ENCODE data around the gene MAMDC2.

MAMDC2 gene

DNA sequence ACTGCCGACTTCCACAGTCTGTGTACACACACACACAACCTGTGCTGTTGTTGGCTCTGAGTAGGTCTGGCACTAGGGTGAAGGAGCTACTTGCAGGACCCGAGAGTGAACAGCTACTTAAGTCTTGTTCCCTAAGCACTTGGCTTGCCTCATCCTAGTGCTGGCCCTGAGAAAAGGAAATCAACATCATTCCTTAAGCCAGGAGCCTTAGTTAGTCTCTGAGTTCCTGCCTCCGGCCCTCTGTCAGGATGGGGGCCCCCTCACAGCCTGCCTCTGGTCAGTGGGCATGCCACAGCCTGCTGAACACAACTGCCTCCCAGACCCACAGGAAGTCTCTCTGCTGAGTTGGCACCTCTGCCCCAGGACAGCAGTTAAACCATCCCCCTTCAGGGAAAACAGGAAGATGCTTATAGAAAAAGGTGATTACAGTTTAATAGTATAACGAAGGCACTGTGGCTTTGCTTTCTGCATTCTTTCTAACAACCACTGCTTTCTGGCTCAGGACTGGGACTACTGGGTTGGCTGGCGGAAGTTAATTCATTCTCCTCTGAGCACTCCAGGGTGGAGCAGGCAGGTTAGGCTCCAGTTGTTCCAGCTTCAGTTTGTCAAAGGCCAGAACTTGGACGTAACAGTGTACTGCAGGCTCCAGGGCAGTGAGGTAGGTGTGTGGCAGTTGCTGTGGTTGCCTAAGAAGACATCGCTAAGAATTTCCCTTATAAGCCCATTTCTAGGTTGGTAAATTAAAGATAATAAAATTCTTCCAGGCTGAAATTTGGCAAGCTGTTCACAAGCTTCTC, 2.8 kb downstream of the MAMDC2 start:
- DNase-seq, result no peak
- Mint-ChIP-seq H3K9me3 (no peaks in the 10 kb centered on the region), H3K36me3 (no peaks in the 10 kb centered on the region), H3K27me3 (peaks cover 61% of the 10 kb centered on the region), H3K27ac (no peak overlapping the region), H3K4me3 (no peak overlapping the region), H3K4me1 (peaks cover 14% of the 10 kb centered on the region)
- CTCF ChIA-PET, result interaction anchor here (0.6 kb wide), 1 partner anchor 78 kb away, joined by 3 read pairs; no protein-coding TSS in a partner anchor

GRCh38 chr9:70049236-70049635, 5.6 kb downstream of the MAMDC2 start:
- Mint-ChIP-seq H3K27me3 (peaks cover 33% of the 10 kb centered on the region), H3K4me1 (peaks cover 12% of the 10 kb centered on the region), H3K27ac (no peak overlapping the region), H3K4me3 (no peak overlapping the region), H3K9me3 (no peaks in the 10 kb centered on the region), H3K36me3 (no peaks in the 10 kb centered on the region)
- DNase-seq, result no peak
- CTCF ChIA-PET, result no interaction called here

GRCh38 chr9:70049672-70050271, 6.1 kb downstream of the MAMDC2 start:
- CTCF ChIA-PET, result interaction anchor here (0.5 kb wide), 1 partner anchor 42 kb away, joined by 3 read pairs; no protein-coding TSS in a partner anchor
- H3K36me3 Mint-ChIP-seq, result no peaks in the 10 kb centered on the region
- peaks cover 28% of the 10 kb centered on the region for H3K27me3 Mint-ChIP-seq
- DNase-seq, result no peak
- peaks cover 7% of the 10 kb centered on the region for H3K4me1 Mint-ChIP-seq
- no peaks in the 10 kb centered on the region for H3K9me3 Mint-ChIP-seq
- H3K27ac Mint-ChIP-seq, result no peak overlapping the region
- H3K4me3 Mint-ChIP-seq, result no peak overlapping the region

DNA sequence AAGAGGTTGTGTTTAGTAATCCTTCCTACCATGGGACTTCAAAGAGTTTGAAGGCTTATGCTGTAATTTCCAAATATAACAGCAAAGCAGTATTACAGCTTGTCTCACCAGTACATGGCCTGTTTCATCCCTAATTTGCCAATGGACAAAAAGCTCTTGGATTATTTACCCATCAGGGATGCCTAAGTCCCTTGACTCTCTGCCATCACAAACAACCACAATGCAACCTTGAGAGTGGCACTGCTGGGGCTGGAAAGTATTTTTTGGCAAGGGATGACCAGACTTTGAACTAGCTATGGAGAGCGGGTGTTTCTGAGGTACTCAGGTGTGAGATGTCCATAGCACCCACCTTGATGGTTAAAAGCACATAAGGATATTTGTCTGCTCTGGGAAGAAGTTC, 9.1 kb downstream of the MAMDC2 start:
- H3K9me3 Mint-ChIP-seq, result no peaks in the 10 kb centered on the region
- H3K4me1 Mint-ChIP-seq, result peaks cover 5% of the 10 kb centered on the region
- no peak overlapping the region for H3K27ac Mint-ChIP-seq
- peaks cover 7% of the 10 kb centered on the region for H3K27me3 Mint-ChIP-seq
- DNase-seq, result no peak
- H3K36me3 Mint-ChIP-seq, result no peaks in the 10 kb centered on the region
- CTCF ChIA-PET, result no interaction called here
- no peak overlapping the region for H3K4me3 Mint-ChIP-seq

GRCh38 chr9:70053864-70054263, 10.2 kb downstream of the MAMDC2 start:
- Mint-ChIP-seq H3K9me3 (no peaks in the 10 kb centered on the region), H3K36me3 (no peaks in the 10 kb centered on the region), H3K27me3 (peaks cover under 1% of the 10 kb centered on the region), H3K27ac (no peak overlapping the region), H3K4me1 (peaks cover 3% of the 10 kb centered on the region), H3K4me3 (no peak overlapping the region)
- CTCF ChIA-PET, result no interaction called here
- DNase-seq, result no peak

GRCh38 chr9:70054521-70054920, 10.9 kb downstream of the MAMDC2 start:
- H3K4me1 Mint-ChIP-seq, result no peaks in the 10 kb centered on the region
- no peaks in the 10 kb centered on the region for H3K9me3 Mint-ChIP-seq
- CTCF ChIA-PET, result no interaction called here
- no peaks in the 10 kb centered on the region for H3K27me3 Mint-ChIP-seq
- H3K36me3 Mint-ChIP-seq, result no peaks in the 10 kb centered on the region
- no peak overlapping the region for H3K4me3 Mint-ChIP-seq
- H3K27ac Mint-ChIP-seq, result no peak overlapping the region
- DNase-seq, result no peak

DNA sequence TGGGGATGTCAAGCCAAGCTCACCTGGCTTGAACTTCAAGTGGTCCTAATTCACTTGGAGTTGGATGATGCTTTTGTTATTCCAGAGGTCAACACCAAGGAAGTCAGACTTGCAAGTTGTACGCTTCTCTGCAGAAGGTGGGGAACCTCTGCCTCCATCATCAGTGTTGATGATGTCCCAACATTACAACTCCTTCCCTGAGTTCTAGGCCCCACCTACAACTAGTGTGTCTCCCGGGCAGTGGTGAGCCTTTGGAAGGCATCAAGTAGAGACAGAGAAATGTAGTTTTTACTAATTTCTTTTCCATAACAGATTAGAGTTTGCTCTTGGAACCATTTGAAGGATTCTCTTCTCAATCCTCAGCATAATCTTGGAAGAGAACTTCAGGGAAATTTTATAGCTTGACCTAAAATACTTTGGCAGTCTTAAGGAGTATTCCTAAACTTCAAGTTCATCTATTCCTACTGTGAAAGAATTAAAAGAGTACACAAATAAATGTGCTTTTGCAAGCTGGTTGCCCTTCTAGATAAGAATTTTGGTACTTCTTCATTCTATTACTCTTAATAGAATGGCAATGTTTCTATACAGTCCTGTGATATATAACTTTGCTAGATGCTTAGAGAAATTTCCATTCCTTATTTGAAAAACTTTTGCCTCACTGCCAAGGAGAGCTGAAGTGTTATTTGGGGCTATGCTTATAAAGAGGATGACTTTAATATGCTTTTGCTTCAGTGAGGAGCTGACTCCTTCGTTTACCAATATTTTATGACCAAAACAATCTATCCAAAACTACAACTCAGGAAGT, 12.0 kb downstream of the MAMDC2 start:
- Mint-ChIP-seq H3K36me3 (no peaks in the 10 kb centered on the region), H3K4me3 (no peak overlapping the region), H3K4me1 (no peaks in the 10 kb centered on the region), H3K9me3 (no peaks in the 10 kb centered on the region), H3K27me3 (no peaks in the 10 kb centered on the region), H3K27ac (no peak overlapping the region)
- CTCF ChIA-PET, result no interaction called here
- no peak for DNase-seq

- H3K9me3 Mint-ChIP-seq, result no peaks in the 10 kb centered on the region
- DNase-seq, result no peak
- no peak overlapping the region for H3K27ac Mint-ChIP-seq
- H3K36me3 Mint-ChIP-seq, result no peaks in the 10 kb centered on the region
- CTCF ChIA-PET, result no interaction called here
- no peaks in the 10 kb centered on the region for H3K27me3 Mint-ChIP-seq
- H3K4me1 Mint-ChIP-seq, result no peaks in the 10 kb centered on the region
- H3K4me3 Mint-ChIP-seq, result no peak overlapping the region
These were observed 12.7 kb downstream of the MAMDC2 start for GRCh38 chr9:70056211-70056944.

DNA sequence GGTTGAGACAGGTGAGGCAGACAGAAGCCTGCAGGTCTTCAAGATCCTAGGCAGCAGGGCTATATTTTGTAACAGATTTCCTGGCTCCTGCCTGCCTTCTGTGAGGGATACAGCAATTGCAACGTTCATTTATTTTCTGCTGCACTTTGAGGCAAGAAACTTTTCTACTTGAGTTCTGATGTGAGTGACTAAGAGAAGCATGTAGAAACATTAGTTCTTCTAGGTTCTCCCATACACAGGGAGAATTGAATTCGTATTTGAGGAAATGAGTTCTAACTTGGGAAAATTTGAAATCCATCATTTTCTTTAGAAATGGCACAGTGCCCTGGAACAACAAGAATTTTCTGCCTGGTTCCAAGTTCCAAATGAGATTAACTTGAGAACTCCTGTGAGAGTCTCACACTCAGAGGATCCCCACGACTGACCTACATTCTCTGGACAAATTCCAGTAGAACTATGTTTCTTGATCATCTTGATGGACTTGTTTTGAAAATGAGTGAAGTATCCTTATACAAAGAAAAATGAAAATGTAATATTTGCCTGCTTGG, 15.0 kb downstream of the MAMDC2 start:
- peaks cover 5% of the 10 kb centered on the region for H3K27me3 Mint-ChIP-seq
- no peak for DNase-seq
- no peak overlapping the region for H3K27ac Mint-ChIP-seq
- H3K4me3 Mint-ChIP-seq, result no peak overlapping the region
- no peaks in the 10 kb centered on the region for H3K36me3 Mint-ChIP-seq
- H3K4me1 Mint-ChIP-seq, result no peaks in the 10 kb centered on the region
- H3K9me3 Mint-ChIP-seq, result no peaks in the 10 kb centered on the region
- CTCF ChIA-PET, result no interaction called here

GRCh38 chr9:70060148-70060882, 16.7 kb downstream of the MAMDC2 start:
- Mint-ChIP-seq H3K36me3 (no peaks in the 10 kb centered on the region), H3K9me3 (no peaks in the 10 kb centered on the region), H3K27ac (no peak overlapping the region), H3K27me3 (peaks cover 5% of the 10 kb centered on the region), H3K4me3 (no peak overlapping the region), H3K4me1 (no peaks in the 10 kb centered on the region)
- DNase-seq, result no peak
- CTCF ChIA-PET, result interaction anchor here (0.6 kb wide), 1 partner anchor 799 kb away, joined by 3 read pairs; no protein-coding TSS in a partner anchor

GRCh38 chr9:70060883-70061507, 17.3 kb downstream of the MAMDC2 start:
- no peak overlapping the region for H3K4me3 Mint-ChIP-seq

GRCh38 chr9:70061776-70062175, 18.1 kb downstream of the MAMDC2 start:
- H3K4me1 Mint-ChIP-seq, result no peaks in the 10 kb centered on the region
- CTCF ChIA-PET, result interaction anchor here (0.7 kb wide), 1 partner anchor 1066 kb away, joined by 3 read pairs; no protein-coding TSS in a partner anchor

More at GRCh38 chr9:70060883-70061507, 17.3 kb downstream of the MAMDC2 start:
- Mint-ChIP-seq H3K36me3 (no peaks in the 10 kb centered on the region), H3K27ac (no peak overlapping the region), H3K9me3 (no peaks in the 10 kb centered on the region), H3K4me1 (no peaks in the 10 kb centered on the region), H3K27me3 (peaks cover 5% of the 10 kb centered on the region)
- CTCF ChIA-PET, result no interaction called here
- no peak for DNase-seq

GRCh38 chr9:70064496-70064895, 20.8 kb downstream of the MAMDC2 start:
- no peaks in the 10 kb centered on the region for H3K4me1 Mint-ChIP-seq
- H3K9me3 Mint-ChIP-seq, result no peaks in the 10 kb centered on the region
- H3K27me3 Mint-ChIP-seq, result peaks cover 5% of the 10 kb centered on the region
- H3K4me3 Mint-ChIP-seq, result no peak overlapping the region
- DNase-seq, result no peak
- H3K36me3 Mint-ChIP-seq, result no peaks in the 10 kb centered on the region
- CTCF ChIA-PET, result no interaction called here
- H3K27ac Mint-ChIP-seq, result no peak overlapping the region

More at GRCh38 chr9:70061776-70062175, 18.1 kb downstream of the MAMDC2 start:
- H3K9me3 Mint-ChIP-seq, result no peaks in the 10 kb centered on the region
- peaks cover 5% of the 10 kb centered on the region for H3K27me3 Mint-ChIP-seq
- no peaks in the 10 kb centered on the region for H3K36me3 Mint-ChIP-seq
- H3K4me3 Mint-ChIP-seq, result no peak overlapping the region
- no peak for DNase-seq
- H3K27ac Mint-ChIP-seq, result no peak overlapping the region

Measured in activated naive CD4-positive, alpha-beta T cell treated with anti-CD3 and anti-CD28 coated beads, Interleukin-2, amount 10 ng/mL, durations not matched to agents 7 days and 5 days (primary cell).